Measurements from ENCODE around the gene CIDEB. TPM values are rescaled to one million over a fixed set of nuclear protein-coding genes. Genes with fewer than 3 reads are reported as not detected.

CIDEB gene
- total and polyA plus RNA-seq, 10 of the 15 experiments (the other 5 are each of a cell fraction or from before 2014, with no cell fraction given), result 0.34 to 6.3 (median 3.2) TPM

- H3K4me1 ChIP-seq (ENCODE audit: control insufficient read depth, insufficient read depth, low read length), result peaks cover 37% of the 10 kb centered on the region
- H3K9me3 ChIP-seq (replicated peaks; ENCODE audit: control insufficient read depth, insufficient read depth, low read length), result no peaks in the 10 kb centered on the region
- CTCF ChIA-PET, result interaction anchor here (1.0 to 7.9 kb wide), 10 partner anchors 8 to 254 kb away, joined by 3 to 149 read pairs (median 4); partner anchors contain the start of genes ADCY4, DCAF11, DHRS1 and KHNYN
- in situ Hi-C loops (cut with MboI), result no loop called here
- POLR2A ChIA-PET, result interaction anchor here (0.6 to 1.0 kb wide), 3 partner anchors 16 to 121 kb away, joined by 3 read pairs; partner anchors contain the start of gene RIPK3
- ATAC-seq (no peak), FAIRE-seq (no peak), DNase-seq (ENCODE audit: low read depth, low spot score) (no peak)
- H2AFZ ChIP-seq (ENCODE audit: control insufficient read depth, low read depth, low read length), result no peak overlapping the region
- H3K27me3 ChIP-seq (replicated peaks in 1 of 2; ENCODE audit: control insufficient read depth in 2 of 2, insufficient read depth in 2 of 2, low read length in 1 of 2), result no peaks in the 10 kb centered on the region
- RAD21 ChIA-PET (ENCODE audit: unreplicated experiment), result interaction anchor here (0.6 to 1.9 kb wide), 6 partner anchors 13 to 121 kb away, joined by 3 to 9 read pairs (median 4); partner anchors contain the start of gene TINF2
- intact Hi-C loops (cut with micrococcal nuclease; ENCODE audit: unreplicated experiment), result no loop called here
- SMC1A ChIA-PET (ENCODE audit: uncharacterized antibody, unreplicated experiment), result interaction anchor here (0.9 to 1.6 kb wide), 7 partner anchors 9 to 121 kb away, joined by 3 to 7 read pairs (median 3); partner anchors contain the start of gene TINF2
- 25% methylated on average over 4 of the region's 5 CpGs for WGBS (ENCODE audit: insufficient coverage, insufficient replicate concordance, low lambda C conversion rate, missing lambda C conversion rate)
- H3K36me3 ChIP-seq (ENCODE audit: control insufficient read depth in 2 of 2, insufficient read depth in 2 of 2, low read length in 1 of 2), result peaks cover 6 to 12% of the 10 kb centered on the region in 2 experiments; a peak in 3 of 4 replicates
- H4K20me1 ChIP-seq (ENCODE audit: control insufficient read depth, insufficient read depth), result no peaks in the 10 kb centered on the region
- 0 out of 2 replicates have a peak overlapping the region, but pooled peaks have one; percentile 47 for H3K4me3 ChIP-seq
- no peak overlapping the region for H3K4me2 ChIP-seq (ENCODE audit: control insufficient read depth, insufficient read depth)
- no peak overlapping the region for H3K9ac ChIP-seq (ENCODE audit: control insufficient read depth, insufficient read depth, low read length)
- H3K79me2 ChIP-seq (ENCODE audit: control insufficient read depth, insufficient read depth, low read length), result no peaks in the 10 kb centered on the region
- no peak overlapping the region for H3K27ac ChIP-seq (ENCODE audit: control insufficient read depth, insufficient read depth)
- no TSS peak for BruUV-seq (replicated peaks)
- TF ChIP-seq ZNF24 (IDR thresholded peaks at IDR 0.05) (no peak), ATF7 (IDR thresholded peaks at IDR 0.05; ENCODE audit: low read depth) (no peak), E2F8 (IDR thresholded peaks at IDR 0.05; ENCODE audit: low read depth, partially characterized antibody) (no peak), TCF7 (IDR thresholded peaks at IDR 0.05; ENCODE audit: borderline replicate concordance) (no peak), BHLHE40 (IDR thresholded peaks at IDR 0.05; ENCODE audit: borderline replicate concordance in 1 of 2, low read depth in 2 of 2, low read length in 1 of 2) (no peak)
- TF ChIP-seq, protein P1, sequence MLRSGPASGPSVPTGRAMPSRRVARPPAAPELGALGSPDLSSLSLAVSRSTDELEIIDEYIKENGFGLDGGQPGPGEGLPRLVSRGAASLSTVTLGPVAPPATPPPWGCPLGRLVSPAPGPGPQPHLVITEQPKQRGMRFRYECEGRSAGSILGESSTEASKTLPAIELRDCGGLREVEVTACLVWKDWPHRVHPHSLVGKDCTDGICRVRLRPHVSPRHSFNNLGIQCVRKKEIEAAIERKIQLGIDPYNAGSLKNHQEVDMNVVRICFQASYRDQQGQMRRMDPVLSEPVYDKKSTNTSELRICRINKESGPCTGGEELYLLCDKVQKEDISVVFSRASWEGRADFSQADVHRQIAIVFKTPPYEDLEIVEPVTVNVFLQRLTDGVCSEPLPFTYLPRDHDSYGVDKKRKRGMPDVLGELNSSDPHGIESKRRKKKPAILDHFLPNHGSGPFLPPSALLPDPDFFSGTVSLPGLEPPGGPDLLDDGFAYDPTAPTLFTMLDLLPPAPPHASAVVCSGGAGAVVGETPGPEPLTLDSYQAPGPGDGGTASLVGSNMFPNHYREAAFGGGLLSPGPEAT (IDR thresholded peaks at IDR 0.05; ENCODE audit: low read depth), result no peak
- TF ChIP-seq, protein P2, sequence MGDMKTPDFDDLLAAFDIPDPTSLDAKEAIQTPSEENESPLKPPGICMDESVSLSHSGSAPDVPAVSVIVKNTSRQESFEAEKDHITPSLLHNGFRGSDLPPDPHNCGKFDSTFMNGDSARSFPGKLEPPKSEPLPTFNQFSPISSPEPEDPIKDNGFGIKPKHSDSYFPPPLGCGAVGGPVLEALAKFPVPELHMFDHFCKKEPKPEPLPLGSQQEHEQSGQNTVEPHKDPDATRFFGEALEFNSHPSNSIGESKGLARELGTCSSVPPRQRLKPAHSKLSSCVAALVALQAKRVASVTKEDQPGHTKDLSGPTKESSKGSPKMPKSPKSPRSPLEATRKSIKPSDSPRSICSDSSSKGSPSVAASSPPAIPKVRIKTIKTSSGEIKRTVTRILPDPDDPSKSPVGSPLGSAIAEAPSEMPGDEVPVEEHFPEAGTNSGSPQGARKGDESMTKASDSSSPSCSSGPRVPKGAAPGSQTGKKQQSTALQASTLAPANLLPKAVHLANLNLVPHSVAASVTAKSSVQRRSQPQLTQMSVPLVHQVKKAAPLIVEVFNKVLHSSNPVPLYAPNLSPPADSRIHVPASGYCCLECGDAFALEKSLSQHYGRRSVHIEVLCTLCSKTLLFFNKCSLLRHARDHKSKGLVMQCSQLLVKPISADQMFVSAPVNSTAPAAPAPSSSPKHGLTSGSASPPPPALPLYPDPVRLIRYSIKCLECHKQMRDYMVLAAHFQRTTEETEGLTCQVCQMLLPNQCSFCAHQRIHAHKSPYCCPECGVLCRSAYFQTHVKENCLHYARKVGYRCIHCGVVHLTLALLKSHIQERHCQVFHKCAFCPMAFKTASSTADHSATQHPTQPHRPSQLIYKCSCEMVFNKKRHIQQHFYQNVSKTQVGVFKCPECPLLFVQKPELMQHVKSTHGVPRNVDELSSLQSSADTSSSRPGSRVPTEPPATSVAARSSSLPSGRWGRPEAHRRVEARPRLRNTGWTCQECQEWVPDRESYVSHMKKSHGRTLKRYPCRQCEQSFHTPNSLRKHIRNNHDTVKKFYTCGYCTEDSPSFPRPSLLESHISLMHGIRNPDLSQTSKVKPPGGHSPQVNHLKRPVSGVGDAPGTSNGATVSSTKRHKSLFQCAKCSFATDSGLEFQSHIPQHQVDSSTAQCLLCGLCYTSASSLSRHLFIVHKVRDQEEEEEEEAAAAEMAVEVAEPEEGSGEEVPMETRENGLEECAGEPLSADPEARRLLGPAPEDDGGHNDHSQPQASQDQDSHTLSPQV (IDR thresholded peaks at IDR 0.05), result no peak
- TF ChIP-seq, protein P3, sequence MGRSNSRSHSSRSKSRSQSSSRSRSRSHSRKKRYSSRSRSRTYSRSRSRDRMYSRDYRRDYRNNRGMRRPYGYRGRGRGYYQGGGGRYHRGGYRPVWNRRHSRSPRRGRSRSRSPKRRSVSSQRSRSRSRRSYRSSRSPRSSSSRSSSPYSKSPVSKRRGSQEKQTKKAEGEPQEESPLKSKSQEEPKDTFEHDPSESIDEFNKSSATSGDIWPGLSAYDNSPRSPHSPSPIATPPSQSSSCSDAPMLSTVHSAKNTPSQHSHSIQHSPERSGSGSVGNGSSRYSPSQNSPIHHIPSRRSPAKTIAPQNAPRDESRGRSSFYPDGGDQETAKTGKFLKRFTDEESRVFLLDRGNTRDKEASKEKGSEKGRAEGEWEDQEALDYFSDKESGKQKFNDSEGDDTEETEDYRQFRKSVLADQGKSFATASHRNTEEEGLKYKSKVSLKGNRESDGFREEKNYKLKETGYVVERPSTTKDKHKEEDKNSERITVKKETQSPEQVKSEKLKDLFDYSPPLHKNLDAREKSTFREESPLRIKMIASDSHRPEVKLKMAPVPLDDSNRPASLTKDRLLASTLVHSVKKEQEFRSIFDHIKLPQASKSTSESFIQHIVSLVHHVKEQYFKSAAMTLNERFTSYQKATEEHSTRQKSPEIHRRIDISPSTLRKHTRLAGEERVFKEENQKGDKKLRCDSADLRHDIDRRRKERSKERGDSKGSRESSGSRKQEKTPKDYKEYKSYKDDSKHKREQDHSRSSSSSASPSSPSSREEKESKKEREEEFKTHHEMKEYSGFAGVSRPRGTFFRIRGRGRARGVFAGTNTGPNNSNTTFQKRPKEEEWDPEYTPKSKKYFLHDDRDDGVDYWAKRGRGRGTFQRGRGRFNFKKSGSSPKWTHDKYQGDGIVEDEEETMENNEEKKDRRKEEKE (IDR thresholded peaks at IDR 0.05), result no peak
- TF ChIP-seq, protein P4, sequence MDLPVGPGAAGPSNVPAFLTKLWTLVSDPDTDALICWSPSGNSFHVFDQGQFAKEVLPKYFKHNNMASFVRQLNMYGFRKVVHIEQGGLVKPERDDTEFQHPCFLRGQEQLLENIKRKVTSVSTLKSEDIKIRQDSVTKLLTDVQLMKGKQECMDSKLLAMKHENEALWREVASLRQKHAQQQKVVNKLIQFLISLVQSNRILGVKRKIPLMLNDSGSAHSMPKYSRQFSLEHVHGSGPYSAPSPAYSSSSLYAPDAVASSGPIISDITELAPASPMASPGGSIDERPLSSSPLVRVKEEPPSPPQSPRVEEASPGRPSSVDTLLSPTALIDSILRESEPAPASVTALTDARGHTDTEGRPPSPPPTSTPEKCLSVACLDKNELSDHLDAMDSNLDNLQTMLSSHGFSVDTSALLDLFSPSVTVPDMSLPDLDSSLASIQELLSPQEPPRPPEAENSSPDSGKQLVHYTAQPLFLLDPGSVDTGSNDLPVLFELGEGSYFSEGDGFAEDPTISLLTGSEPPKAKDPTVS (IDR thresholded peaks at IDR 0.05; ENCODE audit: low read depth, low read length), result no peak
These were observed 2.5 kb upstream of the CIDEB start for GRCh38 chr14:24310265-24310645.
